OCI-LY1 (cell line): ENCODE data around the gene BEND7.

ENCODE experiments used
- H2AFZ ChIP-seq: fragments of 200-600 bp; sonication (generic), shearing (Covaris generic); 2 replicates; pipeline ENCODE4 v1.6.0; 2014; ENCODE audit warnings: antibody characterized with exemption, mild to moderate bottlenecking, low read length
- H3F3A ChIP-seq: fragments of 200-600 bp; sonication (generic), shearing (Covaris generic); 2 replicates; pipeline ENCODE4 v1.6.0; 2014; ENCODE audit warnings: mild to moderate bottlenecking, antibody characterized with exemption, low read length, moderate library complexity; ENCODE audit not compliant: insufficient read depth
- H3K27ac ChIP-seq: fragments of 200-600 bp; sonication (generic); 2 replicates; pipeline ENCODE4 v1.5.1; 2014; ENCODE audit warnings: low read length, mixed run types, mild to moderate bottlenecking, low read depth; ENCODE audit not compliant: poor library complexity, severe bottlenecking
- H3K27me3 ChIP-seq: fragments of 200-600 bp; sonication (generic); 2 replicates; pipeline ENCODE4 v1.6.0; 2014; ENCODE audit warnings: antibody characterized with exemption, mild to moderate bottlenecking, low read length, moderate library complexity; ENCODE audit not compliant: insufficient read depth
- H3K36me3 ChIP-seq: fragments of 200-600 bp; sonication (generic); 2 replicates; pipeline ENCODE4 v1.6.1; 2014; ENCODE audit warnings: mild to moderate bottlenecking, antibody characterized with exemption, low read length, moderate library complexity, mixed read lengths; ENCODE audit not compliant: insufficient read depth
- H3K4me1 ChIP-seq: fragments of 200-600 bp; sonication (generic); 2 replicates; pipeline ENCODE4 v1.5.1; 2014; ENCODE audit warnings: mild to moderate bottlenecking, low read length, moderate library complexity; ENCODE audit not compliant: insufficient read depth, severe bottlenecking
- H3K4me2 ChIP-seq: fragments of 200-600 bp; sonication (generic), shearing (Covaris generic); 2 replicates; pipeline ENCODE4 v1.6.1; 2014; ENCODE audit warnings: low read length
- H3K4me3 ChIP-seq: fragments of 200-600 bp; sonication (generic); 2 replicates; pipeline ENCODE4 v1.5.1; 2014; ENCODE audit warnings: low read length, low read depth, mild to moderate bottlenecking, mixed read lengths; ENCODE audit not compliant: poor library complexity, severe bottlenecking
- H3K79me2 ChIP-seq: fragments of 200-600 bp; shearing (Covaris generic); 2 replicates; pipeline ENCODE4 v1.6.1; 2016; ENCODE audit warnings: mixed run types, low read length, mixed read lengths; ENCODE audit not compliant: insufficient read depth
- H3K9ac ChIP-seq: fragments of 200-600 bp; sonication (generic), shearing (Covaris generic); 2 replicates; pipeline ENCODE4 v1.6.1; 2014; ENCODE audit warnings: mild to moderate bottlenecking, low read length, mixed read lengths
- H3K9me2 ChIP-seq: fragments of 200-600 bp; sonication (generic), shearing (Covaris generic); 2 replicates; pipeline ENCODE4 v1.6.1; 2014; ENCODE audit warnings: low read depth, mild to moderate bottlenecking, low read length, mixed read lengths
- H3K9me3 ChIP-seq: fragments of 200-600 bp; shearing (Covaris generic); 2 replicates; pipeline ENCODE4 v1.6.1; 2014; ENCODE audit warnings: low read length, mixed read lengths
- H4K20me1 ChIP-seq: fragments of 200-600 bp; sonication (generic), shearing (Covaris generic); 2 replicates; pipeline ENCODE4 v1.6.0; 2016; ENCODE audit warnings: mild to moderate bottlenecking, low read length; ENCODE audit not compliant: insufficient read depth
- EZH2 ChIP-seq: fragments of 200-600 bp; sonication (generic), shearing (Covaris generic); IDR thresholded peaks from 2 replicates; pipeline ENCODE4 v1.8.0; 2017; ENCODE audit warnings: borderline replicate concordance, mixed run types, mild to moderate bottlenecking, antibody characterized with exemption, low read length, moderate library complexity, mixed read lengths
- TF ChIP-seq, protein P1 (sequence below): fragments of 200-600 bp; sonication (generic), shearing (Covaris generic); IDR thresholded peaks from 2 replicates; pipeline ENCODE4 v1.5.1; 2017; ENCODE audit warnings: mild to moderate bottlenecking, antibody characterized with exemption, low read length, moderate library complexity, mixed read lengths

BEND7 gene

GRCh38 chr10:13521026-13521425 lies 7.8 kb downstream of the BEND7 start:
- Histone ChIP-seq H4K20me1 (no peaks in the 10 kb centered on the region), H3K27ac (no peak overlapping the region), H2AFZ (no peak overlapping the region), H3K9me2 (no peaks in the 10 kb centered on the region), H3K4me2 (no peak overlapping the region), H3K27me3 (0 out of 2 replicates have a peak, but pooled peaks cover 6% of the 10 kb centered on the region), H3F3A (no peaks in the 10 kb centered on the region), H3K36me3 (no peaks in the 10 kb centered on the region), H3K4me1 (no peaks in the 10 kb centered on the region), H3K9ac (no peak overlapping the region), H3K9me3 (no peaks in the 10 kb centered on the region), H3K4me3 (no peak overlapping the region), H3K79me2 (no peaks in the 10 kb centered on the region)
- TF ChIP-seq EZH2, result no peak
- TF ChIP-seq, protein P1, sequence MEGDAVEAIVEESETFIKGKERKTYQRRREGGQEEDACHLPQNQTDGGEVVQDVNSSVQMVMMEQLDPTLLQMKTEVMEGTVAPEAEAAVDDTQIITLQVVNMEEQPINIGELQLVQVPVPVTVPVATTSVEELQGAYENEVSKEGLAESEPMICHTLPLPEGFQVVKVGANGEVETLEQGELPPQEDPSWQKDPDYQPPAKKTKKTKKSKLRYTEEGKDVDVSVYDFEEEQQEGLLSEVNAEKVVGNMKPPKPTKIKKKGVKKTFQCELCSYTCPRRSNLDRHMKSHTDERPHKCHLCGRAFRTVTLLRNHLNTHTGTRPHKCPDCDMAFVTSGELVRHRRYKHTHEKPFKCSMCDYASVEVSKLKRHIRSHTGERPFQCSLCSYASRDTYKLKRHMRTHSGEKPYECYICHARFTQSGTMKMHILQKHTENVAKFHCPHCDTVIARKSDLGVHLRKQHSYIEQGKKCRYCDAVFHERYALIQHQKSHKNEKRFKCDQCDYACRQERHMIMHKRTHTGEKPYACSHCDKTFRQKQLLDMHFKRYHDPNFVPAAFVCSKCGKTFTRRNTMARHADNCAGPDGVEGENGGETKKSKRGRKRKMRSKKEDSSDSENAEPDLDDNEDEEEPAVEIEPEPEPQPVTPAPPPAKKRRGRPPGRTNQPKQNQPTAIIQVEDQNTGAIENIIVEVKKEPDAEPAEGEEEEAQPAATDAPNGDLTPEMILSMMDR, result no peak

GRCh38 chr10:13520194-13520593 lies 8.6 kb downstream of the BEND7 start:
- Histone ChIP-seq H3F3A (no peaks in the 10 kb centered on the region), H3K4me2 (no peak overlapping the region), H3K9ac (no peak overlapping the region), H2AFZ (no peak overlapping the region), H4K20me1 (no peaks in the 10 kb centered on the region), H3K79me2 (no peaks in the 10 kb centered on the region), H3K4me1 (no peaks in the 10 kb centered on the region), H3K4me3 (no peak overlapping the region), H3K27me3 (0 out of 2 replicates have a peak, but pooled peaks cover 6% of the 10 kb centered on the region), H3K36me3 (no peaks in the 10 kb centered on the region), H3K27ac (no peak overlapping the region), H3K9me3 (no peaks in the 10 kb centered on the region), H3K9me2 (no peaks in the 10 kb centered on the region)
- TF ChIP-seq, protein P1, result no peak
- no peak for TF ChIP-seq EZH2

DNA sequence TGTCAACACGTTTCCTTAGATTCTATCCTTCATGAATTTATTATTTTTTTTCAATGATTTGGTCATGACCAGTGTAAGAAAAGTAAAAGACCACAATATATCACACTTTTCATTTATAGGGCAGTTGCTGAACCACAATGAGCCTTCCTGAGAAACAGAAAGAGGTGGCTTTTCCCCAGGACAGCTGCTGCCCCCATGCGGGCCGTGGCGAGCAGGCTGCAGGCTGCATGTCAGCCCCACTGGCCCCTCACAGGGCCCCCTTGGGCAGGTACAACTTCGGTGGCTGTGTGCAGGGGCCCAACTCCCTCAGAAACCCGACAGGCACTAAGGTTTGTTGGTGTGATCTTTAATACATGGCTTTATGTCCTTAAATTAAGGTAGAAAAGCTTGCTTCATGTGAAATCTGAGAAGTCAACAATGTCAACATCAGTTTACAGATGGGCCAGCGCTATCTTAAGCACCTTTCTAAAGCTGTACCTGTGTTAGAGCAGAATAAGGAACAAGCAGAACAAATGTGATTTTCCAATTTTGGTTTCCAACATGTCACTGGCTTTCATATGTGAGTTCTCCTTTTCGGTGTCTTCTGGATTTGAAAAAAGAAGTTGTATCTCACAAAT lies 10.6 kb downstream of the BEND7 start:
- H3K27ac ChIP-seq, result no peak overlapping the region
- H4K20me1 ChIP-seq, result no peaks in the 10 kb centered on the region
- no peaks in the 10 kb centered on the region for H3K9me2 ChIP-seq
- no peak overlapping the region for H3K4me3 ChIP-seq
- TF ChIP-seq, protein P1, result peak; percentile 25; the same call in 1 of the 2 replicates
- no peak for TF ChIP-seq EZH2
- H3K36me3 ChIP-seq, result no peaks in the 10 kb centered on the region
- no peak overlapping the region for H2AFZ ChIP-seq
- no peak overlapping the region for H3K4me2 ChIP-seq
- H3K4me1 ChIP-seq, result no peaks in the 10 kb centered on the region
- H3K9me3 ChIP-seq, result no peaks in the 10 kb centered on the region
- H3K9ac ChIP-seq, result no peak overlapping the region
- H3K27me3 ChIP-seq, result 0 out of 2 replicates have a peak, but pooled peaks cover 6% of the 10 kb centered on the region
- no peaks in the 10 kb centered on the region for H3K79me2 ChIP-seq
- no peaks in the 10 kb centered on the region for H3F3A ChIP-seq
